Transverse colon (tissue), 3 donors: Measurements from ENCODE around the gene AATK.

Source experiments
- POLR2A ChIP-seq: fragments of 450-650 bp; IDR thresholded peaks from one replicate; pipeline ENCODE4 v1.6.1; 2016; ENCODE audit warnings: antibody characterized with exemption, mild to moderate bottlenecking, moderate library complexity
- TF ChIP-seq, protein P1 (sequence below), 5 experiments: fragments of 200-600 bp in 3 of 5; fragments of 450-650 bp in 2 of 5; sonication (generic) in 3 of 5; IDR thresholded peaks; 1 replicate in 2 of 5; 2 replicates in 3 of 5; pipeline ENCODE4 v1.5.1; 2016 to 2017; ENCODE audit warnings: antibody characterized with exemption in 5 of 5, inconsistent platforms in 3 of 5, mild to moderate bottlenecking in 2 of 5, moderate library complexity in 1 of 5

DNA sequence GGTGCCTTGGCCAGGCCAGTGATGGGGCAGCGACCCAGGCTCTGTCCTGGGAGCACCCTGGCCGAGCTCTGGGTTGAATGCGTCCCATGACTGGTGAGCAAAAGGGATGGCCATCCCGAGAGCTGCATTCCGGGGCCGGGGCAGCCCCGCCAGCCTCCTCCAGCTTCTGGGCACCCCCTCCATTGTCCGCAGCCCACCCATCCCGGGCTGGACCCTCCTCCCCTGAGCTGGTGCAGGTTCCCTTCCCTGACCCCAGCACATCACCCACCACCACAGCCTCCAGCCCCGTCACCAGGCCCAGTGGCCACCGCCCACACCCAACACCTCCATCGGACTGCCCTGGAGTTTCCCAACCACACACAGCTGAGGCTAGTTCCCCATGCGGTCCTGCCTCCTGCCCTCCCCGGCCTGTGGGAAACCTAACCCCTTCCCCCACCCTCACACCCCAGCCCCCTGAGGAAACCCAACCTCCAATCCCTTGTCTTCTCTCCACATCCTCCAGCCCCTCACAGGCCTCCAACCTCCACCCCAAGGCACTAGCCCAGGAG is 17.0 kb downstream of the AATK start:
- TF ChIP-seq, protein P1, sequence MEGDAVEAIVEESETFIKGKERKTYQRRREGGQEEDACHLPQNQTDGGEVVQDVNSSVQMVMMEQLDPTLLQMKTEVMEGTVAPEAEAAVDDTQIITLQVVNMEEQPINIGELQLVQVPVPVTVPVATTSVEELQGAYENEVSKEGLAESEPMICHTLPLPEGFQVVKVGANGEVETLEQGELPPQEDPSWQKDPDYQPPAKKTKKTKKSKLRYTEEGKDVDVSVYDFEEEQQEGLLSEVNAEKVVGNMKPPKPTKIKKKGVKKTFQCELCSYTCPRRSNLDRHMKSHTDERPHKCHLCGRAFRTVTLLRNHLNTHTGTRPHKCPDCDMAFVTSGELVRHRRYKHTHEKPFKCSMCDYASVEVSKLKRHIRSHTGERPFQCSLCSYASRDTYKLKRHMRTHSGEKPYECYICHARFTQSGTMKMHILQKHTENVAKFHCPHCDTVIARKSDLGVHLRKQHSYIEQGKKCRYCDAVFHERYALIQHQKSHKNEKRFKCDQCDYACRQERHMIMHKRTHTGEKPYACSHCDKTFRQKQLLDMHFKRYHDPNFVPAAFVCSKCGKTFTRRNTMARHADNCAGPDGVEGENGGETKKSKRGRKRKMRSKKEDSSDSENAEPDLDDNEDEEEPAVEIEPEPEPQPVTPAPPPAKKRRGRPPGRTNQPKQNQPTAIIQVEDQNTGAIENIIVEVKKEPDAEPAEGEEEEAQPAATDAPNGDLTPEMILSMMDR (IDR thresholded peaks at IDR 0.05), result no peak
- TF ChIP-seq POLR2A, result no peak
